ENCODE results near the gene LPAR1.

DNA sequence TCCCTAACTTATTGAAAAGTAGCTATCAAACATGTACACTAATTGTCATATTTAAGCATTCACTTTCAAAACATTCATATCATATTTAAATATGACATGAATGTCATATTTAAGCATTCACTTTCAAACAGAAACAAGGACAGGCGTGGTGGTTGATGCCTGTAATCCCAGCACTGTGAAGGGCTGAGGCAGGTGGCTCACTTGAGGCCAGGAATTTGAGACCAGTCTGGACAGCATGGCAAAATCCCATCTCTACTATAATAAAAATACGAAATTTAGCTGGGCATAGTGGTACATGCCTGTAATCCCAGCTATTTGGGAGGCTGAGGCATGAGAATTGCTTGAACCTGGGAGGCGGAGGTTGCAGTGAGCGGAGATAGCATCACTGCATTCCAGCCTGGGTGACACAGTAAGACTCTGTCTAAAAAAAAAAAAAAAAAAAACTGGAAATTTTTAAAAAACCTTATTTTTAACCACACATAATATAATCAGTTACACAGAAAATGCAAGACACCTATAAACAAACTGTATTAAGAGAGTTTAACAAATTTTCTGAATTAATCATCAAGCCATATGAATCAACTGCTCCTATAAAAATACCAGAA is 88.1 kb downstream of the LPAR1 start:
- TF ChIP-seq, protein P1, sequence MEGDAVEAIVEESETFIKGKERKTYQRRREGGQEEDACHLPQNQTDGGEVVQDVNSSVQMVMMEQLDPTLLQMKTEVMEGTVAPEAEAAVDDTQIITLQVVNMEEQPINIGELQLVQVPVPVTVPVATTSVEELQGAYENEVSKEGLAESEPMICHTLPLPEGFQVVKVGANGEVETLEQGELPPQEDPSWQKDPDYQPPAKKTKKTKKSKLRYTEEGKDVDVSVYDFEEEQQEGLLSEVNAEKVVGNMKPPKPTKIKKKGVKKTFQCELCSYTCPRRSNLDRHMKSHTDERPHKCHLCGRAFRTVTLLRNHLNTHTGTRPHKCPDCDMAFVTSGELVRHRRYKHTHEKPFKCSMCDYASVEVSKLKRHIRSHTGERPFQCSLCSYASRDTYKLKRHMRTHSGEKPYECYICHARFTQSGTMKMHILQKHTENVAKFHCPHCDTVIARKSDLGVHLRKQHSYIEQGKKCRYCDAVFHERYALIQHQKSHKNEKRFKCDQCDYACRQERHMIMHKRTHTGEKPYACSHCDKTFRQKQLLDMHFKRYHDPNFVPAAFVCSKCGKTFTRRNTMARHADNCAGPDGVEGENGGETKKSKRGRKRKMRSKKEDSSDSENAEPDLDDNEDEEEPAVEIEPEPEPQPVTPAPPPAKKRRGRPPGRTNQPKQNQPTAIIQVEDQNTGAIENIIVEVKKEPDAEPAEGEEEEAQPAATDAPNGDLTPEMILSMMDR (IDR thresholded peaks at IDR 0.05), result no peak
- no peak for TF ChIP-seq POLR2A (IDR thresholded peaks at IDR 0.05)

Data from adrenal gland (tissue), 5 donors.